GM18508 (cell line): ENCODE measurements around the gene RALGDS.
"Not testable (repeated sequence)": the region's sequence is repeated elsewhere in the genome, so short reads cannot be mapped to it uniquely, and the experiment has no call there.

Experiments used
- ATAC-seq: cut with Tn5 transposase; IDR thresholded peaks from one replicate; pipeline ENCODE4 v1.9.1; 2021; ENCODE audit warnings: moderate number of reproducible peaks; ENCODE audit not compliant: insufficient read depth, unreplicated experiment

The RALGDS gene

DNA sequence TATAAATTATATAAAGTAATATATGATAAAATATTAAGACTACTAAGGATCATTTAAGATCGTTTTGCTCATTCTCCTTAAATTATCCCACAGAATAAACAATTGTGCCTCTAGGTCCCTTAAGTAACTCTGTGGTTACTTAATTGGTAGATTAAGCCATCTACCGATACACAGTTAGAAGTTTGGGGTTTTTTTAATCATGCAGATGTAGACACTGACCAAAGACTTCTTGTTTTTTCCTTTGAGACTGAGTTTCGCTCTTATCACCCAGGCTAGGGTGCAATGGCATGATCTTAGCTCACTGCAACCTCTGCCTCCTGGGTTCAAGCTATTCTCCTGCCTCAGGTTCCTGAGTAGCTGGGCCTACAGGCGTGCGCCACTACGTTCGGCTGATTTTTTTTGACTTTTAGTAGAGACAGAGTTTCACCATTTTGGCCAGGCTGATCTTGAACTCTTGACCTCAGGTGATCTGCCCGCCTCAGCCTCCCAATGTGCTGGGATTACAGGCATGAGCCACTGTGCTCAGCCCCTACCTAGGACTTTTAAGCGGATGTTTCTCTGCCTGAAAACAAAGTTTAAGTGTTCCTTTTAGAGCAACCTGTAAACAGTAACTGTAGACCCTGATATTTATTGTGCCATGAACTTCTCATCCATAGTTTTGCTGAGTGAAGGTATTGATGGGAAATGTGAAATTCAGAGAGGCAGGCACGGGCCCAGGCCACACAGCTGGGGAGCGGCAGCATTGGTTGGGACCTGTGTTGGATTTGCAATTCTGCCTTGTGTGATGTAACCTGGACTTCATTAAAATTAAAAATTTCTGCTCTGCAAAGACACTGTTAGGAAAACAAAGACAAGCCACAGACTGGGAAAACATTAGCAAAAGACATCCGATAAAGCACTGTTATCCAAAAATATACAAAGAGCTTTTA lies 47.7 kb downstream of the RALGDS start:
- no peak for ATAC-seq

DNA sequence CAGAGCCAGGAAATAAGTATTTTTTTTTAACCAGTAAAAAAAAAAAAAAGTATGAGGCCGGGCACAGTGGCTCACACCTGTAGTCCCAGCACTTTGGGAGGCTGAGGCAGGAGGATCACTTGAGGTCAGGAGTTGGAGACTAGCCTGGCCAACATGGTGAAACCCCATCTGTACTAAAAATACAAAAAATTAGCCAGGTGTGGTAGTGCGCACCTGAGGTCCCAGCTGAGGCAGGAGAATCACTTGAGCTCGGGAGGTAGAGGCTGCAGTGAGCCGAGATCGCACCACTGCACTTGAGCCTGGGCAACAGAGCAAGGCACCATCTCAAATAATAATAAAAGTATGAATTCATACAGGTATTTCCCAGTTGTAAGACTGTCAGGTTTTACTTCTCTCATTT lies 48.8 kb downstream of the RALGDS start:
- not testable (repeated sequence) for ATAC-seq

DNA sequence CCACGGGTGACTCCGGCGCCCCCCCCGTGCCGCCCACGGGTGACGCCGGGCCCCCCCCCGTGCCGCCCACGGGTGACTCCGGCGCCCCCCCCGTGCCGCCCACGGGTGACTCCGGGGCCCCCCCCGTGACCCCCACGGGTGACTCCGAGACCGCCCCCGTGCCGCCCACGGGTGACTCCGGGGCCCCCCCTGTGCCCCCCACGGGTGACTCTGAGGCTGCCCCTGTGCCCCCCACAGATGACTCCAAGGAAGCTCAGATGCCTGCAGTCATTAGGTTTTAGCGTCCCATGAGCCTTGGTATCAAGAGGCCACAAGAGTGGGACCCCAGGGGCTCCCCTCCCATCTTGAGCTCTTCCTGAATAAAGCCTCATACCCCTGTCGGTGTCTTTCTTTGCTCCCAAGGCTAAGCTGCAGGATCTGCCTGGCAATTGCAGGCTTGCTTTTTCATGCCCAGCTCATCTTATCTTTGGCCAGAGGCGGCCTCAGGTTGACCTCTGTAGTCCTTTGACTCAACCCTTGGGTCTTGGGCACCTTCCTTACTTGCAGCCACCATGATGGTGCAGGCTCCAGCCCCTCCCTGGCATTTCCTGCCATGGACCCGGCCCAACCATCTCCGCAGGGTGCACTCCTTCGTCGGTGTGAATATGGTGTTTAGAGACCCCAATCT lies 49.4 kb downstream of the RALGDS start:
- ATAC-seq = no peak

DNA sequence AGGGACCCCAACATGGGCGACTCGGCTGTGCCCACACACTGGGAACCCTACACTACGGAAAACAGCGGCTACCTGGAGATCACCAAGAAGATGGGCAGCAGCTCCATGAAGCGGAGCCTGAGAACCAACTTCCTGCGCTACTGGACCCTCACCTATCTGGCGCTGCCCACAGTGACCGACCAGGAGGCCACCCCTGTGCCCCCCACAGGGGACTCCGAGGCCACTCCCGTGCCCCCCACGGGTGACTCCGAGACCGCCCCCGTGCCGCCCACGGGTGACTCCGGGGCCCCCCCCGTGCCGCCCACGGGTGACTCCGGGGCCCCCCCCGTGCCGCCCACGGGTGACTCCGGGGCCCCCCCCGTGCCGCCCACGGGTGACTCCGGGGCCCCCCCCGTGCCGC lies 50.1 kb downstream of the RALGDS start:
- not testable (repeated sequence) for ATAC-seq

DNA sequence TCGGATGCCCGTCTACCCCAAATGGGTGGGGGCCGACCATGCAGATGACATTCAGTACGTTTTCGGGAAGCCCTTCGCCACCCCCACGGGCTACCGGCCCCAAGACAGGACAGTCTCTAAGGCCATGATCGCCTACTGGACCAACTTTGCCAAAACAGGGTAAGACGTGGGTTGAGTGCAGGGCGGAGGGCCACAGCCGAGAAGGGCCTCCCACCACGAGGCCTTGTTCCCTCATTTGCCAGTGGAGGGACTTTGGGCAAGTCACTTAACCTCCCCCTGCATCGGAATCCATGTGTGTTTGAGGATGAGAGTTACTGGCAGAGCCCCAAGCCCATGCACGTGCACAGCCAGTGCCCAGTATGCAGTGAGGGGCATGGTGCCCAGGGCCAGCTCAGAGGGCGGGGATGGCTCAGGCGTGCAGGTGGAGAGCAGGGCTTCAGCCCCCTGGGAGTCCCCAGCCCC lies 50.5 kb downstream of the RALGDS start:
- ATAC-seq = not testable (repeated sequence)

DNA sequence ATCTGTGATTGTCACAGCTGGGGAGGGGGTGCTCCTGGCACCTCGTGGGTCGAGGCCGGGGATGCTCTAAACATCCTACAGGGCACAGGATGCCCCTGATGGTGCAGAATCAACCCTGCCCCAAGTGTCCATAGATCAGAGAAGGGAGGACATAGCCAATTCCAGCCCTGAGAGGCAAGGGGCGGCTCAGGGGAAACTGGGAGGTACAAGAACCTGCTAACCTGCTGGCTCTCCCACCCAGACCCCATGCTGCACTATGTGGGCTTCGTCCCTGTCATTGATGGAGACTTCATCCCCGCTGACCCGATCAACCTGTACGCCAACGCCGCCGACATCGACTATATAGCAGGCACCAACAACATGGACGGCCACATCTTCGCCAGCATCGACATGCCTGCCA lies 52.6 kb downstream of the RALGDS start:
- not testable (repeated sequence) for ATAC-seq

DNA sequence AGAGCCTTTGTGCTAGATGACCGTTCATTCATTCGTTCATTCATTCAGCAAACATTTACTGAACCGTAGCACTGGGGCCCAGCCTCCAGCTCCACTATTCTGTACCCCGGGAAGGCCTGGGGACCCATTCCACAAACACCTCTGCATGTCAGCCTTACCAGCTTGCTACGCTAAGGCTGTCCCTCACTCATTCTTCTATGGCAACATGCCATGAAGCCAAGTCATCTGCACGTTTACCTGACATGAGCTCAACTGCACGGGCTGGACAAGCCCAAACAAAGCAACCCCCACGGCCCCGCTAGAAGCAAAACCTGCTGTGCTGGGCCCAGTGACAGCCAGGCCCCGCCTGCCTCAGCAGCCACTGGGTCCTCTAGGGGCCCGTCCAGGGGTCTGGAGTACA lies 53.2 kb downstream of the RALGDS start:
- no peak for ATAC-seq

DNA sequence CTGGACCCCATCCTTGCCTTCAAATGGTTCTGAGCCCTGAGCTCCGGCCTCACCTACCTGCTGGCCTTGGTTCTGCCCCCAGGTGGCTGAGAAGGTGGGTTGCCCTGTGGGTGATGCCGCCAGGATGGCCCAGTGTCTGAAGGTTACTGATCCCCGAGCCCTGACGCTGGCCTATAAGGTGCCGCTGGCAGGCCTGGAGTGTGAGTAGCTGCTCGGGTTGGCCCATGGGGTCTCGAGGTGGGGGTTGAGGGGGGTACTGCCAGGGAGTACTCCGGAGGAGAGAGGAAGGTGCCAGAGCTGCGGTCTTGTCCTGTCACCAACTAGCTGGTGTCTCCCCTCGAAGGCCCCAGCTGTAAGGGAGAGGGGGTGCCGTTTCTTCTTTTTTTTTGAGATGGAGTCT lies 54.0 kb downstream of the RALGDS start:
- no peak for ATAC-seq

DNA sequence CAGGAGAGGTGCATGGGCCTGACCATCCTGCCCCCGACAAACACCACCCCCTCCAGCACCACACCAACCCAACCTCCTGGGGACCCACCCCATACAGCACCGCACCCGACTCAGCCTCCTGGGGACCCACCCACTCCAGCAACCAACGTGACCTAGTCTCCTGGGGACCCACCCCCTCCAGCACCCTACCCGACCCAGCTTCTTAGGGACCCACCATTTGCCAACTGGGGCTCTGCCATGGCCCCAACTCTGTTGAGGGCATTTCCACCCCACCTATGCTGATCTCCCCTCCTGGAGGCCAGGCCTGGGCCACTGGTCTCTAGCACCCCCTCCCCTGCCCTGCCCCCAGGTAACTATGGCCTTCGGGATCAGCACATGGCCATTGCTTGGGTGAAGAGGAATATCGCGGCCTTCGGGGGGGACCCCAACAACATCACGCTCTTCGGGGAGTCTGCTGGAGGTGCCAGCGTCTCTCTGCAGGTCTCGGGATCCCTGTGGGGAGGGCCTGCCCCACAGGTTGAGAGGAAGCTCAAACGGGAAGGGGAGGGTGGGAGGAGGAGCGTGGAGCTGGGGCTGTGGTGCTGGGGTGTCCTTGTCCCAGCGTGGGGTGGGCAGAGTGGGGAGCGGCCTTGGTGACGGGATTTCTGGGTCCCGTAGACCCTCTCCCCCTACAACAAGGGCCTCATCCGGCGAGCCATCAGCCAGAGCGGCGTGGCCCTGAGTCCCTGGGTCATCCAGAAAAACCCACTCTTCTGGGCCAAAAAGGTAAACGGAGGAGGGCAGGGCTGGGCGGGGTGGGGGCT lies 54.7 kb downstream of the RALGDS start:
- ATAC-seq = no peak

DNA sequence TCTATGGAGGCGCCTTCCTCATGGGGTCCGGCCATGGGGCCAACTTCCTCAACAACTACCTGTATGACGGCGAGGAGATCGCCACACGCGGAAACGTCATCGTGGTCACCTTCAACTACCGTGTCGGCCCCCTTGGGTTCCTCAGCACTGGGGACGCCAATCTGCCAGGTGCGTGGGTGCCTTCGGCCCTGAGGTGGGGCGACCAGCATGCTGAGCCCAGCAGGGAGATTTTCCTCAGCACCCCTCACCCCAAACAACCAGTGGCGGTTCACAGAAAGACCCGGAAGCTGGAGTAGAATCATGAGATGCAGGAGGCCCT lies 56.0 kb downstream of the RALGDS start:
- ATAC-seq = no peak

DNA sequence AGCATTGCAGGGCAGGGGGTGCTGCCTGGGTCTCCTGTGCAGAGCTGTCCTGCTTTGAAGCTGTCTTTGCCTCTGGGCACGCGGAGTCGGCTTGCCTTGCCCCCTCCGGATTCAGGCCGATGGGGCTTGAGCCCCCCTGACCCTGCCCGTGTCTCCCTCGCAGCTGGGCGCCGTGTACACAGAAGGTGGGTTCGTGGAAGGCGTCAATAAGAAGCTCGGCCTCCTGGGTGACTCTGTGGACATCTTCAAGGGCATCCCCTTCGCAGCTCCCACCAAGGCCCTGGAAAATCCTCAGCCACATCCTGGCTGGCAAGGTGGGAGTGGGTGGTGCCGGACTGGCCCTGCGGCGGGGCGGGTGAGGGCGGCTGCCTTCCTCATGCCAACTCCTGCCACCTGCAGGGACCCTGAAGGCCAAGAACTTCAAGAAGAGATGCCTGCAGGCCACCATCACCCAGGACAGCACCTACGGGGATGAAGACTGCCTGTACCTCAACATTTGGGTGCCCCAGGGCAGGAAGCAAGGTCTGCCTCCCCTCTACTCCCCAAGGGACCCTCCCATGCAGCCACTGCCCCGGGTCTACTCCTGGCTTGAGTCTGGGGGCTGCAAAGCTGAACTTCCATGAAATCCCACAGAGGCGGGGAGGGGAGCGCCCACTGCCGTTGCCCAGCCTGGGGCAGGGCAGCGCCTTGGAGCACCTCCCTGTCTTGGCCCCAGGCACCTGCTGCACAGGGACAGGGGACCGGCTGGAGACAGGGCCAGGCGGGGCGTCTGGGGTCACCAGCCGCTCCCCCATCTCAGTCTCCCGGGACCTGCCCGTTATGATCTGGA lies 56.6 kb downstream of the RALGDS start:
- ATAC-seq = no peak

DNA sequence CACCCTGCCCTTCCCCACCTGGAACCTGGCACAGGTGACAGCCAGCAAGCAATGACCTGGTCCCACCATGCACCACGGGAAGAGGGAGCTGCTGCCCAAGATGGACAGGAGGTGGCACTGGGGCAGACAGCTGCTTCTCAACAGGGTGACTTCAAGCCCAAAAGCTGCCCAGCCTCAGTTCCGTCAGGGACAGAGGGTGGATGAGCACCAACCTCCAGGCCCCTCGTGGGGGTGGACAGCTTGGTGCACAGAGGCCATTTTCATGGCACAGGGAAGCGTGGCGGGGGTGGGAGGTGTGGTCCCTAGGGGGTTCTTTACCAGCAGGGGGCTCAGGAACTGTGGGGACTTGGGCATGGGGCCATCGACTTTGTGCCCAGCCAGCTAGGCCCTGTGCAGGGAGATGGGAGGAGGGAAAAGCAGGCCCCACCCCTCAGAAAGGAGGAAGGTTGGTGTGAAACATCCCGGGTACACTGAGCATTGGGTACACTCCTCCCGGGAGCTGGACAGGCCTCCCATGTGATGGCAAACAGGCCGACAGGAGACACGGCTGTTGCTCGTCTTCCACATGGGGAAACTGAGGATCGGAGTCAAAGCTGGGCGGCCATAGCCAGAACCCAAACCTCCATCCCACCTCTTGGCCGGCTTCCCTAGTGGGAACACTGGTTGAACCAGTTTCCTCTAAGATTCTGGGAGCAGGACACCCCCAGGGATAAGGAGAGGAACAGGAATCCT lies 57.4 kb downstream of the RALGDS start:
- no peak for ATAC-seq

DNA sequence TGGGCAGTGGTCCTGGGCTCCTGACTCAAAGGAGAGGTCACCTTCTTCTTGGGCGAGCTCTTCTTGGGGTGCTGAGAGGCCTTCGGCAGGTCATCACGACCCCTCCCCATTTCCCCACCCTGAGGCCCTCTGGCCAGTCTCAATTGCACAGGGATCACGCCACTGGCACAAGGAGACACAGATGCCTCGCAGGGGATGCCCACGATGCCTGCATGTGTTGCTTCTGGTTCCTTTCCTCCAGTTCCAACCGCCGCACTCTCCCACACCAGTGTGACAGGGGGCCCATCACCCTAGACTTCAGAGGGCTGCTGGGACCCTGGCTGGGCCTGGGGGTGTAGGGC lies 57.9 kb downstream of the RALGDS start:
- ATAC-seq = no peak

DNA sequence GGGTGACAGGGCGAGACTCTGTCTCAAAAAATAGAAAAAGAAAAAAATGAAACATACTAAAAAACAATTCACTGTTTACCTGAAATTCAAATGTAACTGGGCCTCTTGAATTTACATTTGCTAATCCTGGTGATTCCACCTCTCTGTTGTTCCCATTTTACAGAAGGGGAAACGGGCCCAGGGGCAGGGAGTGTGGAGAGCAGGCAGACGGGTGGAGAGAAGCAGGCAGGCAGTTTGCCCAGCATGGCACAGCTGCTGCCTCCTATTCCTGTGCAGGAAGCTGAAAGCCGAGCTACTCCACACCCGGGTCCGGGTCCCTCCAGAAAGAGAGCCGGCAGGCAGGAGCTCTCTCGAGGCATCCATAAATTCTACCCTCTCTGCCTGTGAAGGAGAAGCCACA lies 58.5 kb downstream of the RALGDS start:
- not testable (repeated sequence) for ATAC-seq

DNA sequence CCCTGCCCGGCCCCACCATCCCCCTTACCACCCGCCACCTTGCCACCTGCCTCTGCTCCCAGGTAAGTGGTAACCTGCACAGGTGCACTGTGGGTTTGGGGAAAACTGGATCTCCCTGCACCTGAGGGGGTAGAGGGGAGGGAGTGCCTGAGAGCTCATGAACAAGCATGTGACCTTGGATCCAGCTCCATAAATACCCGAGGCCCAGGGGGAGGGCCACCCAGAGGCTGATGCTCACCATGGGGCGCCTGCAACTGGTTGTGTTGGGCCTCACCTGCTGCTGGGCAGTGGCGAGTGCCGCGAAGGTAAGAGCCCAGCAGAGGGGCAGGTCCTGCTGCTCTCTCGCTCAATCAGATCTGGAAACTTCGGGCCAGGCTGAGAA lies 59.3 kb downstream of the RALGDS start, which contains the start of gene CEL:
TSS of gene CEL (plus strand) at position 218 of the 382 bp plus-strand sequence. CDS start at position 240, 22 bp downstream.
- not testable (repeated sequence) for ATAC-seq

DNA sequence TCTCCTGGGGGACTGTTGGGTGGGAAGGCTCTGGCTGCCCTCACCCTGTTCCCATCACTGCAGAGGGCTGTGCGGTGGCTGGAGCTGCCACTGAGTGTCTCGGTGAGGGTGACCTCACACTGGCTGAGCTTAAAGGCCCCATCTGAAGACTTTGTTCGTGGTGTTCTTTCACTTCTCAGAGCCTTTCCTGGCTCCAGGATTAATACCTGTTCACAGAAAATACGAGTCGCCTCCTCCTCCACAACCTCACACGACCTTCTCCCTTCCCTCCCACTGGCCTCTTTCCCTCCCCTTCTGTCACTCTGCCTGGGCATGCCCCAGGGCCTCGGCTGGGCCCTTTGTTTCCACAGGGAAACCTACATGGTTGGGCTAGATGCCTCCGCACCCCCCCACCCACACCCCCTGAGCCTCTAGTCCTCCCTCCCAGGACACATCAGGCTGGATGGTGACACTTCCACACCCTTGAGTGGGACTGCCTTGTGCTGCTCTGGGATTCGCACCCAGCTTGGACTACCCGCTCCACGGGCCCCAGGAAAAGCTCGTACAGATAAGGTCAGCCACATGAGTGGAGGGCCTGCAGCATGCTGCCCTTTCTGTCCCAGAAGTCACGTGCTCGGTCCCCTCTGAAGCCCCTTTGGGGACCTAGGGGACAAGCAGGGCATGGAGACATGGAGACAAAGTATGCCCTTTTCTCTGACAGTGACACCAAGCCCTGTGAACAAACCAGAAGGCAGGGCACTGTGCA lies 59.8 kb downstream of the RALGDS start:
- ATAC-seq = not testable (repeated sequence)

DNA sequence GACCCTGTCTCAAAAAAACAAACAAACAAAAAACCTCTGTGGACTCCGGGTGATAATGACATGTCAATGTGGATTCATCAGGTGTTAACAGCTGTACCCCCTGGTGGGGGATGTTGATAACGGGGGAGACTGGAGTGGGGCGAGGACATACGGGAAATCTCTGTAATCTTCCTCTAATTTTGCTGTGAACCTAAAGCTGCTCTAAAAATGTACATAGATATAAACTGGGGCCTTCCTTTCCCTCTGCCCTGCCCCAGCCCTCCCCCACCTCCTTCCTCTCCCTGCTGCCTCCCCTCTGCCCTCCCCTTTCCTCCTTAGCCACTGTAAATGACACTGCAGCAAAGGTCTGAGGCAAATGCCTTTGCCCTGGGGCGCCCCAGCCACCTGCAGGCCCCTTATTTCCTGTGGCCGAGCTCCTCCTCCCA lies 60.6 kb downstream of the RALGDS start:
- no peak for ATAC-seq

DNA sequence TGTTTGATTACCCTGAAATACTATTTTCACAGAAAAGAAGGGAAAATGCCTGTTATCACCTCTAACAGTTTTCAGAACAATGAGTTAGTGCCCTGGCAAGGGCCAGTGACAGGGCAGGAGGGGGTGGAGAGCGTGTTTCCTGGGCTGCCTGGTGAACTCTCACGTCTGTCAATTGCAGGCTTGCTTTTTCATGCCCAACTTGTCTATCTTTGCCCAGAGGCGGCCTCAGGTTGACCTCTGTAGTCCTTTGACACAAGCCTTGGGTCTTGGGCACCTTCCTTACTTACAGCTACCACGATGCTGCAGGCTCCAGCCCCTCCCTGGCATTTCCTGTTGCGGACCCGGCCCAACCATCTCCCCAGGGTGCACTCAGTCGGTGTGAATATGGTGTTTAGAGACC lies 61.4 kb downstream of the RALGDS start:
- no peak for ATAC-seq
